MCF 10A (cell line): ENCODE measurements around the gene RALGAPB. TPM values are rescaled to one million over a fixed set of nuclear protein-coding genes. Genes with fewer than 3 reads are reported as not detected.

Experiments used
- BruUV-seq: library from RNA; stranded (reverse); fragments of 400-500 nt; replicated peaks from 2 replicates; lab custom pipeline; 2021; lab: Mats Ljungman, UMichigan
- CTCF ChIA-PET: fragments of 300-600 bp; sonication (Branson Sonifier 250); formaldehyde crosslinking; extraction: SDS; loops from one replicate; lab custom pipeline; 2021; ENCODE audit warnings: antibody characterized with exemption, inconsistent platforms; lab: Yijun Ruan, JAX
- POLR2A ChIA-PET: fragments of 300-600, 350-650 bp; sonication (Branson Sonifier 250); formaldehyde crosslinking; extraction: SDS; loops from one replicate; lab custom pipeline; 2020; ENCODE audit warnings: antibody characterized with exemption, inconsistent platforms; lab: Yijun Ruan, JAX
- DNase-seq: peaks from one replicate; pipeline ENCODE4 v3.0.0-alpha.2; 2018; ENCODE audit not compliant: unreplicated experiment
- H3K27ac Mint-ChIP-seq: one replicate; pipeline ENCODE4 v1.8.0; 2022; ENCODE audit warnings: mild to moderate bottlenecking, low read depth, mixed read lengths; ENCODE audit not compliant: unreplicated experiment
- H3K27me3 Mint-ChIP-seq: one replicate; pipeline ENCODE4 v1.8.0; 2022; ENCODE audit warnings: mixed read lengths; ENCODE audit not compliant: insufficient read depth, unreplicated experiment
- H3K36me3 Mint-ChIP-seq: one replicate; pipeline ENCODE4 v1.8.0; 2022; ENCODE audit warnings: mild to moderate bottlenecking, moderate library complexity, mixed read lengths; ENCODE audit not compliant: insufficient read depth, unreplicated experiment
- H3K4me1 Mint-ChIP-seq: one replicate; pipeline ENCODE4 v1.8.0; 2022; ENCODE audit warnings: mixed read lengths; ENCODE audit not compliant: insufficient read depth, unreplicated experiment
- H3K4me3 Mint-ChIP-seq: one replicate; pipeline ENCODE4 v1.8.0; 2022; ENCODE audit warnings: mild to moderate bottlenecking, moderate library complexity, mixed read lengths; ENCODE audit not compliant: unreplicated experiment
- H3K9me3 Mint-ChIP-seq: one replicate; pipeline ENCODE4 v1.8.0; 2022; ENCODE audit warnings: mixed read lengths; ENCODE audit not compliant: unreplicated experiment
- CTCF ChIP-seq: fragments of 200-600 bp; IDR thresholded peaks from one replicate; pipeline ENCODE4 v1.8.0; 2022; ENCODE audit warnings: antibody characterized with exemption, mild to moderate bottlenecking; ENCODE audit not compliant: unreplicated experiment
- intact Hi-C: fragments of 100-400 bp; cut with micrococcal nuclease; formaldehyde crosslinking; loops from 2 replicates; pipeline ENCODE4 v1.14.1; 2022
- total RNA-seq: library from RNA; stranded (reverse); gene quantifications from 2 replicates; pipeline ENCODE4 v1.2.3, GENCODE V29; 2022

Gene RALGAPB
- total RNA-seq, 1 experiment from 2014 or later = 33.8 TPM

GRCh38 chr20:38616457-38616856, 143.8 kb downstream of the RALGAPB start:
- H3K27ac Mint-ChIP-seq = no peak overlapping the region
- no peak for TF ChIP-seq CTCF
- no TSS peak for BruUV-seq
- DNase-seq = no peak
- H3K36me3 Mint-ChIP-seq = no peaks in the 10 kb centered on the region
- peaks cover 12% of the 10 kb centered on the region for H3K27me3 Mint-ChIP-seq
- POLR2A ChIA-PET = interaction anchor here (0.6 to 1.7 kb wide), 2 partner anchors 11 to 1449 kb away, joined by 3 to 5 read pairs; no protein-coding TSS in a partner anchor
- intact Hi-C loops = no loop called here
- CTCF ChIA-PET = interaction anchor here (0.7 to 1.4 kb wide), 4 partner anchors 33 to 252 kb away, joined by 3 to 4 read pairs (median 4); no protein-coding TSS in a partner anchor
- peaks cover 15% of the 10 kb centered on the region for H3K4me1 Mint-ChIP-seq
- no peaks in the 10 kb centered on the region for H3K9me3 Mint-ChIP-seq
- H3K4me3 Mint-ChIP-seq = no peak overlapping the region

GRCh38 chr20:38617011-38617829, 144.6 kb downstream of the RALGAPB start:
- Mint-ChIP-seq H3K27me3 (peaks cover 12% of the 10 kb centered on the region), H3K4me3 (no peak overlapping the region), H3K36me3 (no peaks in the 10 kb centered on the region), H3K4me1 (peaks cover 15% of the 10 kb centered on the region), H3K9me3 (no peaks in the 10 kb centered on the region), H3K27ac (no peak overlapping the region)
- no TSS peak for BruUV-seq
- POLR2A ChIA-PET = interaction anchor here (0.6 to 1.7 kb wide), 6 partner anchors 12 to 1945 kb away, joined by 3 to 5 read pairs (median 4); no protein-coding TSS in a partner anchor
- peak; percentile 49 for DNase-seq
- CTCF ChIA-PET = interaction anchor here (0.6 to 0.8 kb wide), 4 partner anchors 32 to 463 kb away, joined by 3 to 6 read pairs (median 4); no protein-coding TSS in a partner anchor
- no peak for TF ChIP-seq CTCF
- intact Hi-C loops = no loop called here

GRCh38 chr20:38617830-38618196, 145.2 kb downstream of the RALGAPB start:
- no peaks in the 10 kb centered on the region for H3K9me3 Mint-ChIP-seq
- no peak for TF ChIP-seq CTCF
- peaks cover 12% of the 10 kb centered on the region for H3K27me3 Mint-ChIP-seq
- H3K4me1 Mint-ChIP-seq = peaks cover 15% of the 10 kb centered on the region
- POLR2A ChIA-PET = interaction anchor here (0.6 to 1.7 kb wide), 2 partner anchors 13 to 111 kb away, joined by 3 to 5 read pairs; no protein-coding TSS in a partner anchor
- BruUV-seq = no TSS peak
- DNase-seq = no peak
- CTCF ChIA-PET = interaction anchor here (0.6 kb wide), 1 partner anchor 463 kb away, joined by 6 read pairs; no protein-coding TSS in a partner anchor
- no peak overlapping the region for H3K27ac Mint-ChIP-seq
- intact Hi-C loops = no loop called here
- H3K36me3 Mint-ChIP-seq = no peaks in the 10 kb centered on the region
- no peak overlapping the region for H3K4me3 Mint-ChIP-seq

GRCh38 chr20:38620441-38620840, 147.8 kb downstream of the RALGAPB start:
- no TSS peak for BruUV-seq
- Mint-ChIP-seq H3K27ac (no peak overlapping the region), H3K4me3 (no peak overlapping the region), H3K27me3 (peaks cover 12% of the 10 kb centered on the region), H3K4me1 (peaks cover 10% of the 10 kb centered on the region), H3K9me3 (peaks cover 8% of the 10 kb centered on the region), H3K36me3 (no peaks in the 10 kb centered on the region)
- intact Hi-C loops = no loop called here
- ChIA-PET CTCF (interaction anchor here (0.5 to 1.6 kb wide), 5 partner anchors 14 to 69 kb away, joined by 3 to 5 read pairs (median 4); no protein-coding TSS in a partner anchor), POLR2A (interaction anchor here (0.7 kb wide), 1 partner anchor 8 kb away, joined by 3 read pairs; no protein-coding TSS in a partner anchor)
- DNase-seq = no peak
- TF ChIP-seq CTCF = no peak
